ENCODE results near the gene CALML3. TPM values are rescaled to one million over a fixed set of nuclear protein-coding genes. Genes with fewer than 3 reads are reported as not detected.
A peak's percentile ranks its signal among the peaks of the same experiment; 100 is the strongest.

CALML3 gene
- total and polyA plus RNA-seq, 9 donors, result 0.02 to 1.5 TPM; not detected in 7

DNA sequence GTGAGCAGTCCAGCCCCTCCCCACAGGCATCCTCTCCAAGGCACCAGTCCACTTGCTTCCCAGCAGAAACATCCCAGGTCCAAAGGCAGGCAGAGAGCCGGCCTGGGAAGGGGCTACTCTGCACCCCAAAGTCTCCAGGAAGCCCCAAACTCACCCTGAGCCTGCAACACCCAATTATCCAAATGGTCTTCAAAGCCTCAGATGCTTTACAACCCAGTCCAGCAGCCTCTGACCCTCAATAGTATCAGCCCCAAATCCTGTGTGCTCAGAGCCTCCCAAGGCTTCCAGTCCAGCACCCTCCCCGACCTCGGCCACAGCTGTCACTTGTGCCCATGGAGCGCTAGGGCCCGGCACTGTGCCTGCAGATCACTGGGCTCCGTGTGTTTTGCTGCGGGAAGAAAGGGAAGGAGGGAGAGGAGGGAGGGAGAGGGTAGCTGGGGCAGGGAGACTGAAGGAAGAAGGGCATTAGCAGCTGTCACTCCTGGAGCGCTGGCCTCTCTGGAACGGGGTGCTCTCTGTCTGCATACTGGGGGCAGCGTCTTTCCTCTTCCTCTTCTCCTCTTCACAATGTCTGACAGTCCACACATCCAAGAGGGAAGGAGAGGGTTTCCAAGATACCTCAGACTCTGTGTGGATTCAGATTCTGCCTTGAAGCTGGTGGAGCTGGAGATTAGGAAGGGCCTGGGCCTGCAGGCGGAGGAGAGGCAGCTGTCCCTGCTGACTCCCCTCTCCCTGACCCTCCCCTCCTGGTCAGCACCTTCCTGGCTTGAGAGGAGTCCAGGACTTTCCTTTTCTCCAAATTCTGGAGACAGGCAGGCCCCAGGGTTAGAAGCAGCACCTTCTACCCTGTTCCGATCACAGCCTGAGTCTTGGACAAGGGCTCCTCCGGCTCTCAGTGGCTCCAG is 38.6 kb upstream of the CALML3 start:
- intact Hi-C loops (cut with DNase I), result no loop called here

DNA sequence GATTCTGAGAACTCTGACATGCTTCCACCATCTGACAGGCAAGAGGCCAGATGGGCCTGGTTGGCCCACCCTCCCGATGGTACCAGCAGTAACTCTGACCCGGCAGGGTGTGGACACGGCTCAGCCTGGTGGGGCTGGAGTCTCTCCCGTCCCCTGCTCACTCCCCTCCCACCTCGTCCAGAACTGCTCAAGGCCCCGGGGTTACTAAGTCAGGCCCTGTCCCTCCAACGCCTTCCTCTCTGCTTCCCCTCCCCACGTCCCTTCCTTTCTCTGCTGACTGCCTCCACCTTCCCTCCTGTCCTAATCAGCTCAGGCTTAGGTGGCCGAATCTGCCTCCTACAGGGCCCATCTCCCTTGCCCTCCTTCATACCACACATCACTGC is 37.9 kb upstream of the CALML3 start:
- Histone ChIP-seq H3K4me1 (ENCODE audit: insufficient read depth) (no peaks in the 10 kb centered on the region), H3K27me3 (no peaks in the 10 kb centered on the region), H3K27ac (no peak overlapping the region), H3K36me3 (no peaks in the 10 kb centered on the region), H3K9me3 (no peaks in the 10 kb centered on the region), H3K4me3 (no peak overlapping the region)
- intact Hi-C loops (cut with DNase I), result loop anchor here in 1 of 4 donors (1.0 kb wide), 1 partner anchor 35 kb away; no protein-coding TSS in a partner anchor
- 62 to 71% (median 65%) methylated on average over 9 of the region's 9 CpGs for WGBS, 3 donors
- DNase-seq, result peak in 1 of 5 donors; percentile 23
- TF ChIP-seq, protein P1, sequence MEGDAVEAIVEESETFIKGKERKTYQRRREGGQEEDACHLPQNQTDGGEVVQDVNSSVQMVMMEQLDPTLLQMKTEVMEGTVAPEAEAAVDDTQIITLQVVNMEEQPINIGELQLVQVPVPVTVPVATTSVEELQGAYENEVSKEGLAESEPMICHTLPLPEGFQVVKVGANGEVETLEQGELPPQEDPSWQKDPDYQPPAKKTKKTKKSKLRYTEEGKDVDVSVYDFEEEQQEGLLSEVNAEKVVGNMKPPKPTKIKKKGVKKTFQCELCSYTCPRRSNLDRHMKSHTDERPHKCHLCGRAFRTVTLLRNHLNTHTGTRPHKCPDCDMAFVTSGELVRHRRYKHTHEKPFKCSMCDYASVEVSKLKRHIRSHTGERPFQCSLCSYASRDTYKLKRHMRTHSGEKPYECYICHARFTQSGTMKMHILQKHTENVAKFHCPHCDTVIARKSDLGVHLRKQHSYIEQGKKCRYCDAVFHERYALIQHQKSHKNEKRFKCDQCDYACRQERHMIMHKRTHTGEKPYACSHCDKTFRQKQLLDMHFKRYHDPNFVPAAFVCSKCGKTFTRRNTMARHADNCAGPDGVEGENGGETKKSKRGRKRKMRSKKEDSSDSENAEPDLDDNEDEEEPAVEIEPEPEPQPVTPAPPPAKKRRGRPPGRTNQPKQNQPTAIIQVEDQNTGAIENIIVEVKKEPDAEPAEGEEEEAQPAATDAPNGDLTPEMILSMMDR (IDR thresholded peaks at IDR 0.05), result no peak
- TF ChIP-seq EP300 (IDR thresholded peaks at IDR 0.05), result no peak
- no peak for TF ChIP-seq POLR2A (IDR thresholded peaks at IDR 0.05)

More for the DNA sequence above, 38.6 kb upstream of the CALML3 start:
- Histone ChIP-seq H3K4me3 (no peak overlapping the region), H3K27me3 (no peaks in the 10 kb centered on the region), H3K4me1 (ENCODE audit: insufficient read depth) (no peaks in the 10 kb centered on the region), H3K9me3 (no peaks in the 10 kb centered on the region), H3K27ac (no peak overlapping the region), H3K36me3 (no peaks in the 10 kb centered on the region)
- WGBS, 3 donors, result 82 to 88% (median 84%) methylated on average over 13 of the region's 13 CpGs
- TF ChIP-seq, protein P1 (IDR thresholded peaks at IDR 0.05), result no peak
- no peak for TF ChIP-seq EP300 (IDR thresholded peaks at IDR 0.05)
- no peak for TF ChIP-seq POLR2A (IDR thresholded peaks at IDR 0.05)
- DNase-seq, result peak in 1 of 5 donors; percentile 11

DNA sequence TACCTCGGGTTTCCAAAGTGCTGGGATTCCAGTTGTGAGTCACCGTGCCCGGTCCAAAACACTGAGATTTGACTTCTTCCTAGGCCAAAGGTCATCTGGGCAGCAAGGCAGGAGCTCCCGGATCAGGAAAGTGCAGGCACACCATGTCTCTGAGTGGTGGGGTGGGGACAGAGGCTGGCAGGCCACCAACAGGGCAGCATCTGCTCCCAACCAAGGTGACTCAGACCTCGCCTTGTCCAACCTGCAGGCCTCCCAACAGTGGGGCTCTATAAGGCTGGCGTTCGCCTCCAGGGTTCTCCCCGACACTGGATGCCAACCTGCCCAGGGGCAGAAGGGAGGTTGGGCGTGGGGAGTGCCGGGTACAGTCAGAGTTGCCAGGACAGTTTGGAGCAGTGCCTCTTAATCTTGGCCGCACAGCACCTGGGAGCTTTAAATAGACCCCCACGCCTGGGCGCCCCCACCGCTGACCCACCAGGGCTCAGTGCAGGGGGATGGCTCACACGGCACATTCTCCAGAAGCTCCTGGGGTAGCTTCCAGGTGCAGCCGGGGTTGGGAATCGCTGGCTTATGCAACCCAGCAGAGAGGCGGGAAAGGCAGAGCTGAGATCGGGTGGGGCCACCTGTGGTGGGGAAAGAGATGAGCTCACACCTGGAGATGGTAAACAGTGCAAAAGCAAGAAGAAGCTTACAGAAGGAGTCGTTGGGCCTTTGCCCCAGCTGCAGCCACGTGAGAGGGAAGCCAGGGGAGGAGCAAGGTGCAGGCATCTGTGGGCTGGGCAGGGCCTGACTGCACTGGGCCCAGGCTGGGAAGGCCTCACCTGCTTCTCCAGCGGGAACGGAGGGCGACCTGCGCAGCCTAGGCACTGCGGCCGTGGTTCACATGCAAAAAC is 36.2 kb upstream of the CALML3 start:
- no peak overlapping the region for H3K27ac ChIP-seq
- H3K27me3 ChIP-seq, result no peaks in the 10 kb centered on the region
- H3K4me3 ChIP-seq, result no peak overlapping the region
- H3K9me3 ChIP-seq, result no peaks in the 10 kb centered on the region
- no peaks in the 10 kb centered on the region for H3K4me1 ChIP-seq (ENCODE audit: insufficient read depth)
- WGBS, 3 donors, result 85 to 90% (median 90%) methylated on average over 27 of the region's 27 CpGs
- peak in 1 of 5 donors; percentile 33 for DNase-seq
- TF ChIP-seq, protein P1 (IDR thresholded peaks at IDR 0.05), result no peak
- TF ChIP-seq POLR2A (IDR thresholded peaks at IDR 0.05), result no peak
- TF ChIP-seq EP300 (IDR thresholded peaks at IDR 0.05), result no peak
- no peaks in the 10 kb centered on the region for H3K36me3 ChIP-seq
- intact Hi-C loops (cut with DNase I), result no loop called here

DNA sequence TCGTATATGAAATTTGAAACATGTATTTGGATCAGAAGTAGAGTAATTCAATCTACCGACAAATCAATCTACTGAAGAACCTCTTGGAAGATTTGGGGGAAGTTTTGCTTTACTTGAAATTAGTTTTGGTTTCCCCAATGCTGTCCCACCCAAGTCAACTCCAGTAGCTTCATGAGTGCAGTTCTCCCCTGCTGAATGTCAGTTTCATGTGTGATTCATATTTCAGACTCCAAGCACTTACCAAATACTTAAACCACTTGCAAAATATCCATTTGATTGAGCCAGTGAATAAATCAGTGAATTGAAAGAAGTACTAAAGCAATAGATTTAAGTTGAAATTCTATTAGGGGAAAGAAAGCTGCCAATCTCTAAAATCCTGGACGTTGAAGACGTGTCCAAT is 34.7 kb upstream of the CALML3 start:
- no peak overlapping the region for H3K27ac ChIP-seq
- WGBS, 3 donors, result 91 to 95% (median 92%) methylated on average over 4 of the region's 4 CpGs
- H3K27me3 ChIP-seq, result no peaks in the 10 kb centered on the region
- intact Hi-C loops (cut with DNase I), result no loop called here
- H3K4me3 ChIP-seq, result no peak overlapping the region
- no peaks in the 10 kb centered on the region for H3K36me3 ChIP-seq
- no peak for DNase-seq
- H3K4me1 ChIP-seq (ENCODE audit: insufficient read depth), result no peaks in the 10 kb centered on the region
- TF ChIP-seq, protein P1 (IDR thresholded peaks at IDR 0.05), result no peak
- no peak for TF ChIP-seq EP300 (IDR thresholded peaks at IDR 0.05)
- TF ChIP-seq POLR2A (IDR thresholded peaks at IDR 0.05), result no peak
- H3K9me3 ChIP-seq, result no peaks in the 10 kb centered on the region
